NCI-H1694 treated with DMSO at 0.1 percent for 48 hours (cell line): Measurements from ENCODE around the gene HSPA12A.

Experiments used
- DNase-seq: peaks from one replicate; lab custom pipeline; 2025; lab: John Stamatoyannopoulos, UW

The HSPA12A gene

DNA sequence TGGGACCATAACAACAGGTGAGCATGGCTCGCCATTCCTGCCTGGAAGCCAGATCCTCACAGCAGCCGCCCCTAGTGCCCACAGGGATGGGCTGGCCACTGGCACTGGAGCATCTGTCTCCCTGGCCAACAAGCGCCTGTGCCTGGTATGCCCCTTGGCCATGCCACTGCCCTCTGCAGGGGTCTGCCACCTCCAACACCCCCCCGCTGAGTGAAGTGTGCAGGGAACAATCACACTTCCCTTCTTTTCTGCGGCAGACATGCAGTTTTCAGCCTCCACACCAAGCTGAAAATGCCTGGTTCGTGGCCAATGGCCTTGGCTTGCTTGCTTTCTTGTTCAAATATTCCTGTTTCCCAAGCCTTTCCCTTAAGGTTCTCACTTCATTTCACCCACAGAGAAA lies 50.7 kb downstream of the HSPA12A start:
- no peak for DNase-seq

DNA sequence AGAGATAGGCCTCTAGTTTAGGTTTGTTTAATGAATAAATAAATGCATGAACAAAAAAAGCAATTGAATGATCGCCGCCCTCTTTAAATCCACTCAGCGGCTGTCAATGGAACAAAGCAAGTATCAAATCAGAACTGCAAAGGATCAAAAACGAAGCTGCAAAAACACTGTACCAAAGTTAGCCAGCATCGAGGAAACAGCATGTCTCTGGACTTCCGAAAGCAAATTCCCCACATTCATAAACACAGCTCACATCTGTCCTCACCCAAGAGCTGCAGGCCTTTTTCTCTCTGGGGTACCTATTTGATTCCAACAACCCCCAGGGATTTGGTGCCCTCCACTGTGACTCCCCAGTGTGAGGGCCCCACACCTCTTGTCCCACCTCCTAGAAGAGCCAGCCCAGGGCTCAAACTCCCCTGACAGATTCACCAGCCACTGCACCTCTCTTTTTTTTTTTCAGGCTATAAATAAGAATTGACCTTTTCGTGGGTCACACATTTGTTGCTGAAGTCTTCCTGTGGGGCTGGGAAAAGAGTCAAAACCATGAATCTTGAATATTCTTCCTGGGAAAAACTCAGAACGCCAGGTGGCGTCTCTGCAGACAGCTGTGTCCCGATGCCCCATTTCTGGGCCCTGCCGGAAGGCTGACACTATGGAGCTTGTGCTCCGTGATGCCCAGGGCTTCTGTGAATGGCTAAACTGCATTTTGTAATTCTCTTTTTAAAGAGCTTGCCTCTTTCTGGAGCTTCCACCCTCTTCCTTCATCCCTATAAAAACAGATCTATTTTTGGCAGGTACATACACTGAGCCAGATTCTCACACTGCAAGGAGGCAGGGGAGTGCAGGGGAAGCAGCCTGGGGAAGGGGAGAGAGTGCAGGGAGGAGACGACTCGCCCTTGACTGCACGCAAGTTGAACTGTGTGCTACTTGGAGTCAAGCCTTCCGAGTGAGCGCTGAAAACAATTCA lies 51.7 kb downstream of the HSPA12A start:
- DNase-seq = peak; percentile 18

DNA sequence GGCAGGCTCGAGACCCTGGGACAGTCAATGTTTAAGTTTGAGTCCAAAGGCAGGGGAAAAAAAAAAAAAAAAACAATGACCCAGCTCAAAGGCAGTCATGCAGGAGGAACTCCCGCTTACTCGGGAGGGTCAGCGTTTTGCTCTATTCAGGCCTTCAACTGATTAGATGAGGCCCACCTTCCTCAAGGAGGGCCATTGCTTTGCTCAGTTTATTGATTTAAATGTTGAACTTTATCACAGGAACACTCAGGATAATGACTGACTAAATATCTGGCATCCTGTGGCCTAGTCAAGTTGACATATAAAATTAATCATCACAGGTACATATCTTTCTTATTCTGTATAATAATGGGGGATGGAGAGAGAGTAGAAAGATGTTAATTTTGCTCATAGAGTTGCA lies 52.6 kb downstream of the HSPA12A start:
- DNase-seq = no peak

DNA sequence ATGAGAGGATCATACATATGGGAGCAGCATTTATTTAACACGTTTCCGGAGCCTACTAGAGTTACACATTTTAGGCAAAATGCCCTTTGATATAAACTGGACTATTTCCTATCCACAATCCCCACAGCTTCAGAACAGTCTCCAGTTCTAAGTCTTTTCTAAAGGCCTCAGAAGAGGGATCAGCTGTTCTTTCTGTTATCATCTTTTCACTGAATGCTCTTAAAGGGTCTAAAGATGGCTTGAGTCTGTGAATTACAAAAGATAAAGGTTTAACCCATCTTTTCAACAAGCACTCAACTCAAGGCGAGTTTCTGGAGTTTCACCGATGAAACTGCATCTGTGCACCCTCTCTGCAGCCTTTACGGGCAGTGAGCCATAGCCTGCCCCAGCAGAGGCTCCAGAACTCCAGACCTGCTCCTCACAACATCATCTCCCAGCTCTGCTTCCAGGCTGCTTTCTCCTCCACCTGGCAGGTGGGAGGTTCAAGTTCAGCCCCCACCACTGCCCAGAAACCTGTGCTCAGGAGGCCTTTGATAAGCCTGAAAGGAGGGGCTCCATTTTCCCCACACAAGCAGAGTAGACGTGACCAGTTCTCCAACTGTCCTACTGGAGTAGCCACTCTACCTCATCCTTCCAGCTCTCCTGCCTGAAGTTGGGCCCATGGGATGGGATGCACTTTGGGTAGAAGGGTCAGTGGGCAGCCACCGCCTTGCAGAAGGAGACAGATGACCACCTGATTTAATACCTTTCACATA lies 53.4 kb downstream of the HSPA12A start:
- DNase-seq = no peak

DNA sequence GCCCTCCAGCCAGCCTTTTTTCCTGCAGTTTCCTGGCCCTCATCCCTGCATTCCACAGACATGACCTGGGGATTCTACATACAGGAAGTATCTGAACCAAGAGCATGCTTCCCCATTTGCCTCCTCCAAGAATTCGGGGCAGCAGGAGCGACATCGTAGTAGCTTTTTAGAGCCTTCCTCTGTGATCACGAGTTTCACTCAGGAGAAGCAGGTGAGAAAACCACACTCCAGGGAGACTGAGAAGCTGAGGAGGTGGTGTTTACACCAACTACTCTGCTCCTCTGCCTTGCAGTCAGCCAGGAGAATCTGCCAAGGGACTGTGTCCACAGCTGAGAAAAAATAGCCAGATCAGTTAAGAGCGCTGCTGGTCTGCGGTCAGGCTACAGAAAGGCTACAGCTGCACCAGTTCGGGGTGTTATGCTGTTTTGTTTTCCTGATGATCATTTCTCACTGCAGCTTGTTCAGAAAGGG lies 54.1 kb downstream of the HSPA12A start:
- DNase-seq = no peak

DNA sequence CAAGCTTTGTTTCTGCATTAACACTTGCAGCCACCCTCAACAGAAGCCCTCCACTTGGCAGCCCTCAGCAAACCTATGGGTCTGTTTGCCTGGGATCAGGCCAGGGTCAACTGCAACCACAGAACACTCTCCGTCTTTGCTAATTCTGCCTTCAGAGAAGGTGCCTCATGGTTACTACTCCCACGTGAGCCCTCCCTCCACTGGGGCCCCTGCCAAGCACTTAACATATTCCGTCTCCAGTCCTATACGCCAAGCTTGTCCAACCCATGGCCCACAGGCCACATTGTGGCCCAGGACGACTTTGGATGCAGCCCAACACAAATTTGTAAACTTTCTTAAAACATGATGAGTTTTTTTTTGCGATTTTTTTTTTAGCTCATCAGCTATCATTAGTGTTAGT lies 54.7 kb downstream of the HSPA12A start:
- DNase-seq = no peak

DNA sequence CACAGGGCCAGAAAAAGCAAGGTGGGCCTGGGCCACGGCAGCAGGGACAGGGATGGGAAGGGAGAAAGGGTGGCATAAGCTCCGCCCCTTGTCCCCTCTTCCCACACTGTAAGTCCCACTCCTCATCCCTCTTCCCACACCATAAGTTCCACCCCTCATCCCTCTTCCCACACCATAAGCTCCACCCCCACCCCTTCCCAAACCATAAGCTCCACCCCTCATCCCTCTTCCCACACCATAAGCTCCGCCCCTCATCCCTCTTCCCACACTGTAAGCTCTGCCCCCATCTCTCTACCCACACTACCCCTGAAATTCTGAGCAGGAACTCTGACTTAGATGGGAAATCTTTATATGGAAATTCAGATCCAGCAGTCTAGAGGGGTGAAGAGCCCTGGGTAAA lies 55.7 kb downstream of the HSPA12A start:
- DNase-seq = no peak

DNA sequence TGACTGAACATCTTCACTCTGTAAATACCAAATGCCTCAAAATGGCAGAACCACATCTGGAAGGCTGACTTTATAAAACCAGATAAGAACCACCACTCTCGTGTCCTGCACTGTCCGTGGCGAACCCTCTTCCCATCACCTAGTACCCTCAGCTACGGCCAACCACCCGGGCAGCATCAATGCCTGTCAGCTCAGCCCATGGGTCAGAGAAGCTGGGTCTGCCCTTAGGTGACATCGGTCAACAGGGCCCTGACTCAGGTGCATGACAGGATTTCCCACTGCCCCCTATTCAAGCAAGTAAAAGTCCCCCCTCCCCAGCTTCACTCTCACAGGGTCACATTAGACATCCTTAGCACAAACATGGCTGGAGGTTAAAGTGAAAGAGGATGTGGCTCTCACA lies 56.6 kb downstream of the HSPA12A start:
- DNase-seq = no peak

DNA sequence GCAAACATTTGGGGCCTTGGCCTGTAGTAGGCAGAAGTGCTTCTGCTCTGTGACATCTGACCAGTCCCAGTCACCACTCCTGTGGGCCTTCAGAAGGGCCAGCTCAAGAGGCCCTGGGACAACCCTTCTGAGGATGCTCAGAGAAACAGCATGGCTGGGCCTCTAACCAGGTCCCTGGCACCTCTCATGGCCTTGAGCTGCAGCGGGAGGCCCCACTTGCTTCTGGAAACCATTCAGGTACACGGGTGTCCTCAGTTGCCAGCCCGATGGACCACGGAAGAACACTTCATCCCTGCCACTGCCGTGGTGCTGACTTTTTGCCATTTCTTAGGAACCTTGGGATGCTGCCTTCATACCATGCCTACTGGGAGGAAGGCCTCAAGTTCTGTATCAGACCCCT lies 57.6 kb downstream of the HSPA12A start:
- DNase-seq = no peak

DNA sequence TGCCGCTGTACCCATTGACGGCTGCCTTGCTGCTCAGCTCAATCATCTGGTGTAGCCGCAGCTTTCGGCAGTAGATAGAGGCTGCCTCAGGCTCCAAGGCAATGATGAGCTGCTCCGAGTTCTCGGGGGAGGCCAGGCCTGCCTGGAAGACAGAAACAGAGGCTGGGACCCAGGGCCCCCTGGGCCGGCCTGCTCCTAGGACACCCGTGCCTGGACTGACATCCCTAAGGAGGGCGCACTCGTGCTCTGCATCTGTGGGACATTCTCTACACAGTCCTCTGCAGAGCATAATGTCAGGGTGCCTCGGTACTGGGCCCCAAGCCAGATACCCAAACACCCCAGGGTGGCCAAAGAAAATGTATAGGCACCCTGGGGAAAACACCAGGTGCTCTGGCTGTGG lies 58.5 kb downstream of the HSPA12A start:
- no peak for DNase-seq

DNA sequence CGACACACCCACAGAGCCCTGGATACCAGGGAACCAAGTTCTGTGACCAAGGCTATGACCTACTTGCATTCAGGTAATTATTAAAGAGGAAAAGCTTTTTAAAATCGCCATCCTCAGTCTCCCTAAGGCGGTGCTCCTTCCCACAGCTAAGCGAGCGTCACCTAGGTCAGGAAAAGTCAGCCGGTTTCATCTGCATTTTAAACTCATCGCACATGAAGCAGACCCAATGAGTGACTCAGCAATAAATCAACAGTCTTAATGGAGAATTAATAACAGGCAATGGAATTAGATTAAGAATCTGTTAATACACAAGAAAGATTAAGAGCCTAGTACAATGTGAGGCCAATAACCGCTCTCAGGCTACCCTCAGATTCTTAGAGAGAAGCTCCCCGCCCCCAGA lies 59.2 kb downstream of the HSPA12A start:
- DNase-seq = no peak

DNA sequence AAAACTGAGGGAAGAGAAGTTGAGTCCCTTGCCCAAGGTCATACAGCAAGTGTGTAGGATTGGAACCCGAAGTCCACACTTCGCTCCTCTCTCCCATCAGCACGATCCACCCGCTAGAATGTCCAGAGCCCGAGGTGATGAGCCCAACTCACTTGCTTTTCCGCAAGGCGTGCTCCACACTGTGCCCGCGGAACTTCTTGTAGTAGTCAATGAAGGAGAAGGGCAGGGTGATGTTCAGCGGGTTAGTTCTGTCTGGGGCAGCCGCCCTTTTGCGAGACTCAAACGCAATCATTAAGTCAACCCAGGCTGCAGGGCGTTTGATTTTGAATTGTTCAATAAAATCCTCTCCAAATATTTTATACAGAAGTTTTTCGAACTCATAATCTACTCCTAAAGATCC lies 63.0 kb downstream of the HSPA12A start:
- no peak for DNase-seq

DNA sequence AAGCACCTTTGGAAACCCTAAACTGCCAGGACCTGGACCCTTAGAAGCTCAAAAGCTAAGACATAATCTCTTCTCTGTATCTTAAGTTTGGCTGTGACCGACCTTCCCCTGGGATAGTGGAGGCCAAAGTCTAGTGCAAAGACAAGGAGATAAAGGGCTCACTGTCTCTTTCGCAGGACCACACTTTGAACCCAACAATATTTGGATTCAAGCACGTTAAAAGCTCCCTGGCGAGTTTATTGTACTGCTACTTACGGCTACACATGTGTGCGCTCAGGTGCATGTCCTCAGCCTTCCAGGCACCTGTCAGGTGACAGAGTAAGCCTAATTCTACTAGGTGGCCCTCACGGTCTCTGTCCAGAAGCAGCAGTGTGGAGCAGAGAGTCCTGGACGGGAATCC lies 65.7 kb downstream of the HSPA12A start:
- no peak for DNase-seq

DNA sequence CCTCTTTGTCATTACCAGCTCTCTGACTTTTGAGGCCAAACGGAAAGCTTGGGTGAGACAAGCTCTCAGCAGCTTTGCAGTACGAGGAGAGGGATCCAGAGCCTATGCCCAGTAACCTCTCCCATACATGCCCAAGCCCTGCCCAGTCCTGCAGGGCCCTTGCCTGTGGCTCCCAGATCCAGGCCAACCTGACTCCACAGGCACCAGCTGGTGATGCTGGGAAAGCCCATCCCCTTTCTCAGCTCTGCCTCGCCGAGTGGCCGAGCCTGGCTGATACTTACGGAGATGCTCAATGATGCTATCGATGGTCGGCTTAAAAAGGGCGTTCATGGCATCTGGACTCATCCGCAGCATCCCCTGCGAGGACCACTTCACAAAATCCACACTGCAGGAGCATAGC lies 66.2 kb downstream of the HSPA12A start:
- no peak for DNase-seq

DNA sequence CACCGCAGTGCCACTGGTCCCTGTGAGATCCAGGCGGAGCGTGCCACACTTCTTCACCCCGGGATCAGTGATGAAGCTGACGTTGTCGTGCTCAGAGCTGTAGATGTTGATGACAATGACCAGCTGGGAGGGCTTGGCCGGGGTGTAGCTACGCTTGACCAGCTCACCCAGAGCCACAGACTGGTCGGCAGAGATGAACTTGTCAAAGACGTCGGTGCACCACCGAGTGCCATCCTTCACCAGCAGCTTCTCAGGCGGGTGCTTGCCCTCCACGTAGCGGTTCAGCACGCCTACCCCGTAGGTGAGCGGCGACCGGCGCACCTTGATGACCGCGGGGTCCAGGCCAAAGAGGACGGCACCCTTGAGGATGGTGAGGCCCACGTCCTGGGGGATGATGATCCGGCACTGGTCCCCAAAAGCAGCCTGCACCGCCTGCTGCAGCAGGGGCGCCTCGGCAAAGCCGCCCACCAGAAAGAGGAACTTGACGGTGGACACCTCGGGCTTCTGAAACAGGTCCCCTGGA lies 67.4 kb downstream of the HSPA12A start:
- DNase-seq = no peak

DNA sequence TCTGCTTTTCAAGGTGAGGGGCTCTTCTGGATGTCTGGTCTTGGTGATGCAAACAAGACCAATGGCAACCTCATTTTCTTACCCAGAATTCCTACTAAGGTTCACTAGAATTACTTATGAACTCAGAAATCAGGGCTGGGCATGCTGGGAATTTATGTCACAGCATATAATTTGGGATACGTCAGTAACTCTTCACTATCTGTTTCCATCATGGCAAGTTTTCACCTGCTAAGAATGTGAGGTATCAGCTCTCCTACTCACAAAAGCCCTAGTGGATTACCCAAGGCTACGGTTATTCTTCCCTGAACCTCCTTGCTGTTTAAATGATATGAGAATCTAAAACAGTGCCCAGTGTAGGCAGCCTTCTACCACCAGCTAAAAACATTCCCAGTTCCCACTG lies 68.5 kb downstream of the HSPA12A start:
- DNase-seq = no peak

DNA sequence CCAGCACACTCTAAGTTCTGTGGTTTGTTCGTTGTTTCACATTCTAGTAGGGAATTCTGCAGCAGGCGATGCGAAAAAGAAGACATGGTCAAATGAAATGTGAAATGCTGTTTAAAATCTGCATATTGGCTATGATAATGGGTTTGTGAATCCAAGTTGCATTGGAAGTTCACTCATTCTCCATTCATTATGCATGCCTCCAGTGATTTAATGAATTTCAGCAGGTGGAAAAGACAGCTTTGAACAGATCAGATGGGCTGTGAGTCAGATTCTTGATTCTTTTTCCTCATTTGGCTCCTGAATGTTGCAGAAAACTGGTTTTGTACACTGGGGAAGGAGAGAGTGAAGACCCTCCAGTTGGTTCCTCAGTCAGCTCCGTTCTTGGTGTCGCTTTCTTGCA lies 69.5 kb downstream of the HSPA12A start:
- no peak for DNase-seq

DNA sequence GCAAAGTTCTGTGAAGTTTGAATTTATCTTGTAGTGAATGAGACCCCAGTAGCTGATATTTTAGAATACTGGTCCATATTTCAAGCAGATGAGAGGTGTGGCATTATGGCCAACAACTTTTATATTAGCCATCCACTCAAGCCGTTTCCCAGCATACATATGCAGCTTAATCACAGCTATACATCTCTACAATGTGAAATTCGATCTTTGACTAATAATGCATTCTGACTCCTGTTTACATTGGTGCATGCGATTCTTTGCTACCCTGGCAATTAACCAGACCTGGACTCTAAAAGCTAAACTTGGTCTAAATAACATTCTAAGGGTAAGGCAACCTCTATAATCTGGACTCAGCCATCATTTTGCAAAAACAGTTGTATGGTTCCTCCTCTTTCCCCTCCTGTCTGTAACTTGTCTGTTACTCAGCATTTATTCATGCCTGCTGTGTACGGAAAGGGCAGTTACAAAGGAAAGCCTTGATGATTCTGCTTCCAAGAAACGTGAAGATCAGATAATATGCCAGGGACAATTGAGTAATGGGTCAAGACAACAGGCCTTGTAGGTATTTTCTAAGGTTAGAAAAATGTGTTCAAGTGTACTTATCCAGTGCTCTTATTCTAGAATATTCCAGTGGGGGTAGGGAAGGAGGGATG lies 71.0 kb downstream of the HSPA12A start:
- no peak for DNase-seq

DNA sequence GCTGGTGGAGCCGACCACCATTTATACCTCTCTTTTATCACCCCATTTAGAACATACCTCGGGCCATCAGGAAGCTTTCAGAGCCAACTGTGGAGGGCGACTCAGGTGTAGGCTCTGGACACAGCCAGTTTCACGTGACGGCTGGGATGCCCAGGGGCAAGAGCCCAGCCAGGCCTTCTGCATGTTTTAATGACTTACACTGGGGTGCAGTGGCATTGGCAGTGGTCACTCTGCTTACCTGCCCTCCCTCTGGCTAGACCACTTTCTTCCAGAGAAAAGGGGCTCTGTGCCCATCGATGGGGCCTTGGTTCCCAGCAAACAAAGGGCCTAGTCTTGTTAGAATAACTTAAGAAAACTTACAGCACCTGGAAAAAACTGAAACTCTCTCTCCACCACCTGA lies 71.7 kb downstream of the HSPA12A start:
- DNase-seq = no peak

DNA sequence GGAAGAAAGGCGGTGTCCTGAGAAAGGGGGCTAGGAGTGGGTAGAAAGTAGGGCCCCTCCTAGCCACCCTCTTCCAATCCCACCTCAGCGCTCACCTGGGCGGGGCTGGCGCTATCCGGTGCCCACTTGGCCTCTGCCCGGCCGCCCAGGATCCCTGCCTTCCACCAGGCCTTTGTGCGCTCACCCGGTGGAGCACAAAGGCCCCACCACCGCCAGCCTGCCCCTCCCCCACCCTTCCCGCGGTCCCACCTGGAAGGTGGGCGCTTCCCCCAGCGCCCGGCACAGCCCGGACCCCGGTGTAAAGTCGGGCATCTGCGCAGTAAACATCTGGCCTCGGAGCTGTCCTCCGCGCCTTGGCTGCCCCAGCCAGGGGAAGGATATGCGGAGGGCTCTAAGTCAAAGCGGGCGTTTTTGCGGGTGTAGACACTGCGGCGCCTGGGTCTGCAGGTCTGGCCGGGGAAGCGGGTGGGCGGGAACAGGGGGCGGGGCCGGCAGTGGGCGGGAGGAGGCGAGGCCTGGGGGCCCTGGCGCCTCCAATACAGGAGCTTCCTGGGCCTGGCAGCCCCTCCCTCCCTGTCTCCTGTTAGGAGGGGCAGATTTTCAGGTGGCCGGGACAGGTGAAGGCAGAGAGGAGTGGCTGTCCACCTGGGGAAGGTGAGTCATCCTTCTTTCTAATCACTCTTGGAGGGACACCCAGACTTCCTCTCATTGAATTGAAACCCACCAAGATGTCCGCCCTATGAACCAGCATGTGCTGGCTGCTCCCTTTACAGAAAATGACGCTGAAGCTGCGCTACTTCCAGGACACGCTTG lies 72.3 kb downstream of the HSPA12A start:
- DNase-seq = no peak

DNA sequence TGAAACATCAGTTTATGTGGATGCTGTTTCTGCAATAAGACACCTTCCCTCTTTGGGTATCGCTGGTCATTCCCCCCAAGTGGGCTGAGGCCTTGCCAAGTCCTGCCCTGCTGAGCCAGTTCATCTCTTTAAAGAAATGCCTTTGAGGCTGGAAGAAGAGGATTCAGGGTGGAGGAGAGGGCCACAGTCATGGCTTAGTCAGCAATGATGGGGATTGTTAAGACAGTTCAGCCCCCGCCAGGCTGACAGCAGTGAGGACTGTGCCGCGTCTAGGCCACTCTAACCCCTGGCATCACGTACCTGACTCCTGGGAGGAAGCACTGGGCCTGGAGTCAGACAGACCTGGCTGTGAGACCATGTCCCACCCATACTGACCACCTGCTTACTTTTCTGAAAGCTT lies 73.3 kb downstream of the HSPA12A start:
- DNase-seq = no peak

DNA sequence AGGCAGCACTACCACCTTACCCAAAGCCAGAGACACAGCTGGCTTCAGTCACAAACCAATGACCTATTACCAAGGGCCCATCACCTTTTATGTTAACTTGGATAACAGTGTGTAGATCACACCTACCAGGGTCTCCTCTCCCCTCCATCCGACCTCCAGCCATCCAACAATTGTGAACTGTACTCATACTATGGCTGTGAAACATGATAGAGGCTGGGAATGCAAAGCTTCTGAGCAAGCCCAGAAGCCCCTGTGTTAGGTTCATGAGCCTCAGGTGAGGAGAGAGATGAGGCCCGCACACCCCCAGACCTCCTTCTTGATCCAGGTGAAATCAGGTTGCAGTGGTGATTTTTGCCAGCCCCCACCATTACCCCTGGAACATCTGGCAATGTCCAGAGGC lies 73.9 kb downstream of the HSPA12A start:
- no peak for DNase-seq
